Measurements from ENCODE around the gene TENM4.

DNA sequence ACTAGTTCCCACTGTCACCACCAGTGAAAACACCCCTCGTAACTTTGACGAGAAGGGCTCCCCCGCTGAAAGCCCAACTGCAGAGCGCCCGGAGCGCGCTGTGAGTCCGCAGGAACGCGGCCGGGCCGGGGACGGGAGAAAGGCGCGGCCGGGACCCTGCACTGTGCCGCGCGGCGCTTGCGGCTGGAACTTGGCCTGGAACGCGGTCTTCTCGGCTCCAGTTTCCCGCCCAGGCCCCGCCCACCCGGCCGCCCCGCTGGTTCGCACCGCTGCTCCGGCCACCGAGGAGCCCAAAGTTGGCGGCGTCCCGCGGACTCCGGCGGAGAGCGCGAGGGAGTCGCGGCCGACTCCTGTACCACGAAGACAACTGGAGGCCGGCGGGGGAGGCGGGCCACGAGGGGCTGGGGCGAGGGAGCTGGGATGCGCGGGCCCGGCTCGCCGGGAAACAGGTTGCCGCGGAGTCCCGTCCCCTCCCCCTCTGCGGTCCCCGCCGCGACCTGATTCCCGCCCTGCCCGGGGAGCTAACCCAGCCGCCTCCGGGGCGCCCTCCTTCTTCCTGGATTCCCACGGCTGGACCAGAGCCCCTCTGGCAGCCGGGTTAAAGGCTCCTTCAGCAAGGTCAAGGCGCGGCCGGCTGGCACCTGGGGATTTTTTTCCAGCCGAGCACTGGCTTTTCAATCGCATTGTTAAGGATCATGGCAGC, 3.4 kb downstream of the TENM4 start:
- TF ChIP-seq CTCF (IDR thresholded peaks at IDR 0.05) (no peak), POLR2A (IDR thresholded peaks at IDR 0.05) (no peak)
